CD14-positive monocyte (primary cell): ENCODE results near the gene CHADL. TPM values are rescaled to one million over a fixed set of nuclear protein-coding genes. Genes with fewer than 3 reads are reported as not detected.

Experiments
- DNase-seq, 3 donors: peaks; one replicate each; pipeline ENCODE4 v3.0.0-alpha.2; 2011 to 2022
- H2AFZ ChIP-seq: 2 replicates; pipeline ENCODE4 v1.6.0; 2012; ENCODE audit warnings: mild to moderate bottlenecking, low read depth, low read length, inconsistent platforms; ENCODE audit not compliant: insufficient read depth, poor library complexity, severe bottlenecking
- H3K27ac ChIP-seq, 2 donors: 1 replicate in 1 of 2; 2 replicates in 1 of 2; pipeline ENCODE4 v1.5.1; 2012 to 2013; ENCODE audit warnings: low read length in 2 of 2, control low read depth in 1 of 2, inconsistent platforms in 1 of 2, low read depth in 1 of 2, mild to moderate bottlenecking in 1 of 2
- H3K27me3 ChIP-seq, 2 donors: one replicate each; pipeline versions ENCODE4 v1.6.0 to v1.6.1; 2011 to 2013; ENCODE audit warnings: low read length in 2 of 2; ENCODE audit not compliant: control insufficient read depth in 2 of 2, insufficient read depth in 2 of 2
- H3K36me3 ChIP-seq, 2 donors: replicated peaks in 1 of 2; 1 replicate in 1 of 2; 2 replicates in 1 of 2; pipeline versions ENCODE4 v1.5.1 to v1.6.1; 2012 to 2013; ENCODE audit warnings: low read length in 2 of 2, control low read depth in 1 of 2, inconsistent platforms in 1 of 2, mild to moderate bottlenecking in 1 of 2; ENCODE audit not compliant: insufficient read depth in 2 of 2, control insufficient read depth in 1 of 2
- H3K4me1 ChIP-seq, 2 donors: 1 replicate in 1 of 2; 2 replicates in 1 of 2; pipeline versions ENCODE4 v1.5.1 to v1.6.1; 2012 to 2013; ENCODE audit warnings: low read length in 2 of 2, control low read depth in 1 of 2, inconsistent platforms in 1 of 2, mild to moderate bottlenecking in 1 of 2, moderate library complexity in 1 of 2; ENCODE audit not compliant: insufficient read depth in 2 of 2, control insufficient read depth in 1 of 2
- H3K4me2 ChIP-seq: replicated peaks from 2 replicates; pipeline ENCODE3; 2012; ENCODE audit warnings: low read length, moderate library complexity, mild to moderate bottlenecking; ENCODE audit not compliant: poor library complexity, severe bottlenecking; ENCODE audit errors: extremely low read depth
- H3K4me3 ChIP-seq, 3 experiments: fragments of 200-600 bp in 1 of 3; sonication (generic) in 1 of 3; replicated peaks in 1 of 3; 1 replicate in 2 of 3; 2 replicates in 1 of 3; pipeline ENCODE4 v1.5.1; 2011 to 2013; ENCODE audit warnings: low read length in 3 of 3, mild to moderate bottlenecking in 3 of 3, control low read depth in 2 of 3, low read depth in 2 of 3, inconsistent platforms in 1 of 3, moderate library complexity in 1 of 3
- H3K79me2 ChIP-seq: 2 replicates; pipeline ENCODE4 v1.6.0; 2012; ENCODE audit warnings: mild to moderate bottlenecking, control low read depth, inconsistent platforms, low read length, moderate library complexity; ENCODE audit not compliant: insufficient read depth
- H3K9ac ChIP-seq: 2 replicates; pipeline ENCODE4 v1.6.0; 2017; ENCODE audit warnings: low read length, mild to moderate bottlenecking; ENCODE audit not compliant: insufficient read depth, poor library complexity, severe bottlenecking
- H3K9me3 ChIP-seq, 2 donors: replicated peaks in 1 of 2; 1 replicate in 1 of 2; 2 replicates in 1 of 2; pipeline versions ENCODE4 v1.5.1 to v1.6.1; 2012 to 2013; ENCODE audit warnings: low read length in 2 of 2, control low read depth in 1 of 2; ENCODE audit not compliant: control insufficient read depth in 1 of 2, insufficient read depth in 1 of 2
- H4K20me1 ChIP-seq: 2 replicates; pipeline ENCODE4 v1.6.0; 2012; ENCODE audit warnings: mild to moderate bottlenecking, low read length, control low read depth, moderate library complexity; ENCODE audit not compliant: insufficient read depth
- H3K27ac Mint-ChIP-seq, 7 donors: one replicate each; pipeline ENCODE4 v1.8.0; 2020; ENCODE audit warnings: mild to moderate bottlenecking in 7 of 7, mixed read lengths in 7 of 7, moderate library complexity in 6 of 7, inconsistent platforms in 2 of 7
- H3K27me3 Mint-ChIP-seq, 3 donors: one replicate each; pipeline ENCODE4 v1.8.0; 2021 to 2022; ENCODE audit warnings: low read depth in 3 of 3, mild to moderate bottlenecking in 3 of 3, mixed read lengths in 3 of 3, moderate library complexity in 3 of 3, inconsistent platforms in 1 of 3
- H3K36me3 Mint-ChIP-seq, 2 donors: one replicate each; pipeline ENCODE4 v1.8.0; 2020; ENCODE audit warnings: mixed read lengths in 2 of 2, inconsistent platforms in 1 of 2, mild to moderate bottlenecking in 1 of 2
- H3K4me1 Mint-ChIP-seq: one replicate; pipeline ENCODE4 v1.8.0; 2020; ENCODE audit warnings: mild to moderate bottlenecking, mixed read lengths
- H3K4me3 Mint-ChIP-seq, 2 donors: one replicate each; pipeline ENCODE4 v1.8.0; 2020; ENCODE audit warnings: mild to moderate bottlenecking in 2 of 2, mixed read lengths in 2 of 2, moderate library complexity in 1 of 2
- H3K9me3 Mint-ChIP-seq, 7 donors: one replicate each; pipeline ENCODE4 v1.8.0; 2020 to 2022; ENCODE audit warnings: mixed read lengths in 7 of 7, mild to moderate bottlenecking in 6 of 7, moderate library complexity in 6 of 7, inconsistent platforms in 2 of 7
- CTCF ChIP-seq: fragments of 200-600 bp; IDR thresholded peaks from one replicate; pipeline ENCODE4 v1.8.0; 2022; ENCODE audit warnings: antibody characterized with exemption, mild to moderate bottlenecking
- WGBS: methylation state at CpG from one replicate; pipeline ENCODE4 v1.1.5; 2013; ENCODE audit warnings: missing lambda C conversion rate; ENCODE audit not compliant: insufficient coverage; 5-methylcytosine and 5-hydroxymethylcytosine counted together
- intact Hi-C, 2 donors: fragments of 100-400 bp; cut with micrococcal nuclease; formaldehyde crosslinking; loops; one replicate each; pipeline versions ENCODE4 v1.15.0 to v1.15.1; 2023
- polyA plus RNA-seq, 3 donors: library from polyadenylated mRNA; depleted of rRNA in 1 of 3; unstranded in 2 of 3; stranded (reverse) in 1 of 3; fragments of 300-500 nt in 2 of 3; fragments of >200 nt in 1 of 3; fragmentation: Illumina TruSeq in 2 of 3; gene quantifications; 1 replicate in 2 of 3; 2 replicates in 1 of 3; pipeline ENCODE4 v1.2.3, GENCODE V29; 2012 to 2021

Gene CHADL
- polyA plus RNA-seq, 3 donors, result 0.11 to 0.35 (median 0.27) TPM

- H3K27ac Mint-ChIP-seq, result peak overlapping the region; percentile 79 to 97 (median 94)
- Histone ChIP-seq H3K27ac (peak overlapping the region; percentile 77 to 84), H3K79me2 (no peaks in the 10 kb centered on the region), H3K4me3 (peak overlapping the region in 2 of 3 experiments; percentile 30 to 62), H3K4me1 (peaks cover 28% of the 10 kb centered on the region in 2 donors), H4K20me1 (no peaks in the 10 kb centered on the region), H2AFZ (peak overlapping the region; percentile 79), H3K27me3 (no peaks in the 10 kb centered on the region), H3K9me3 (no peaks in the 10 kb centered on the region), H3K9ac (peak overlapping the region; percentile 53), H3K4me2 (peak overlapping the region; percentile 70), H3K36me3 (peaks cover 29 to 71% of the 10 kb centered on the region in 2 donors)
- DNase-seq, result peak in 1 of 3 donors; percentile 31
- intact Hi-C loops, result no loop called here
- H3K4me1 Mint-ChIP-seq, result peaks cover 27% of the 10 kb centered on the region
- WGBS, result 58% methylated on average over 5 of the region's 13 CpGs
- H3K4me3 Mint-ChIP-seq, result peak overlapping the region; percentile 72 to 86
- H3K36me3 Mint-ChIP-seq, result peaks cover 51 to 76% of the 10 kb centered on the region in 2 donors
- no peak for TF ChIP-seq CTCF
- peaks cover 0 to 7% (median 5%) of the 10 kb centered on the region in 7 donors for H3K9me3 Mint-ChIP-seq
- H3K27me3 Mint-ChIP-seq, result peaks cover 0 to 4% (median 0%) of the 10 kb centered on the region in 3 donors
These were observed 23.7 kb downstream of the CHADL start for GRCh38 chr22:41216984-41217383.

- peak overlapping the region in 1 of 3 experiments; percentile 62 for H3K4me3 ChIP-seq
- Mint-ChIP-seq H3K27ac (peak overlapping the region in 1 of 7 donors; percentile 58), H3K4me3 (peak overlapping the region in 1 of 2 donors; percentile 3), H3K27me3 (peaks cover 0 to 4% (median 0%) of the 10 kb centered on the region in 3 donors), H3K4me1 (peaks cover 27% of the 10 kb centered on the region), H3K9me3 (peaks cover 0 to 7% (median 5%) of the 10 kb centered on the region in 7 donors), H3K36me3 (peaks cover 48 to 73% of the 10 kb centered on the region in 2 donors)
- no peaks in the 10 kb centered on the region for H3K9me3 ChIP-seq
- no peak for DNase-seq
- 94% methylated on average over 7 of the region's 7 CpGs for WGBS
- TF ChIP-seq CTCF, result no peak
- peaks cover 25 to 65% of the 10 kb centered on the region in 2 donors for H3K36me3 ChIP-seq
- no peak overlapping the region for H3K9ac ChIP-seq
- H2AFZ ChIP-seq, result no peak overlapping the region
- no peaks in the 10 kb centered on the region for H4K20me1 ChIP-seq
- H3K27me3 ChIP-seq, result no peaks in the 10 kb centered on the region
- H3K27ac ChIP-seq, result peak overlapping the region in 1 of 2 donors; percentile 84
- intact Hi-C loops, result no loop called here
- no peaks in the 10 kb centered on the region for H3K79me2 ChIP-seq
- H3K4me2 ChIP-seq, result no peak overlapping the region
- peaks cover 28% of the 10 kb centered on the region in 2 donors for H3K4me1 ChIP-seq
These were observed 24.8 kb downstream of the CHADL start for GRCh38 chr22:41215926-41216325.
